Measurements from ENCODE around the gene GARIN3.

DNA sequence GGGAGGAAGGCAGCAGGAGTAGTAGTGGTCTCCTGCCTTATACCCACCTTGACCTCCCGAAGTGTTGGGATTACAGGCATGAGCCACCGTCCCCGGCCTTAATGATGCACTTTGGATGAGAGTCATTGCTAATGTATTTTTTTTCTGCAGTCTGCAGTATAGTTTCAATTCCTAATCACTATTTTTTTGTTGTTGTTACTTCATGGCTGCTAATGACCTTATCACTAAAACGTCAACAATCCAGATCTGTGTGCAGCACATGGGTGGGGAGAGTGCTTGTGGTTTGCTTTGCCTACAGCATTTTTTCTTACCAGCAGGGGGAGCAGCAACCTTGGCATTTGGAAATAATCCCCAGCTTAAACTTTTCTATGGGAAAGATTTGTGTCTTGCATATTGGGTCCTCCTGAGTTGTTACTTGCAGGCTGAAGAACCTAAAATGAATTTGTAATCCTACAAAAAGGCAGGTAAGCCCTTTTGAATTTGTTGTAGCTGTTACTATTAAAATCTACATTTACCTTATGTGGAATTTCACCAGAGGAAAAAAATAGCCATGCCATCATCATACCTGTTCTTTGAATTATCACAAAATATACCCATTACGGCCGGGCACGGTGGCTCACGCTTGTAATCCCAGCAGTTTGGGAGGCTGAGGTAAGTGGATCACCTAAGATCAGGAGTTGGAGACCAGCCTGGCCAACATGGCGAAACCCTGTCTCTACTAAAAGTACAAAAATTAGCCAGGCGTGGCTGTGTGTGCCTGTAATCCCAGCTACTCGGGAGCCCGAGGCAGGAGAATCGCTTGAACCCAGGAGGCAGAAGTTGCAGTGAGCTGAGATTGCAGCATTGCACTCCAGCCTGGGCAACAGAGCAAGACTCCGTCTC, 17.1 kb downstream of the GARIN3 start:
- TF ChIP-seq, protein P1, sequence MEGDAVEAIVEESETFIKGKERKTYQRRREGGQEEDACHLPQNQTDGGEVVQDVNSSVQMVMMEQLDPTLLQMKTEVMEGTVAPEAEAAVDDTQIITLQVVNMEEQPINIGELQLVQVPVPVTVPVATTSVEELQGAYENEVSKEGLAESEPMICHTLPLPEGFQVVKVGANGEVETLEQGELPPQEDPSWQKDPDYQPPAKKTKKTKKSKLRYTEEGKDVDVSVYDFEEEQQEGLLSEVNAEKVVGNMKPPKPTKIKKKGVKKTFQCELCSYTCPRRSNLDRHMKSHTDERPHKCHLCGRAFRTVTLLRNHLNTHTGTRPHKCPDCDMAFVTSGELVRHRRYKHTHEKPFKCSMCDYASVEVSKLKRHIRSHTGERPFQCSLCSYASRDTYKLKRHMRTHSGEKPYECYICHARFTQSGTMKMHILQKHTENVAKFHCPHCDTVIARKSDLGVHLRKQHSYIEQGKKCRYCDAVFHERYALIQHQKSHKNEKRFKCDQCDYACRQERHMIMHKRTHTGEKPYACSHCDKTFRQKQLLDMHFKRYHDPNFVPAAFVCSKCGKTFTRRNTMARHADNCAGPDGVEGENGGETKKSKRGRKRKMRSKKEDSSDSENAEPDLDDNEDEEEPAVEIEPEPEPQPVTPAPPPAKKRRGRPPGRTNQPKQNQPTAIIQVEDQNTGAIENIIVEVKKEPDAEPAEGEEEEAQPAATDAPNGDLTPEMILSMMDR (IDR thresholded peaks at IDR 0.05) = peak; percentile 72 to 95 (median 87)
- no peak for TF ChIP-seq POLR2A (IDR thresholded peaks at IDR 0.05)

All from heart left ventricle (tissue), 13 donors.